ENCODE data around the gene PTPN4.

DNA sequence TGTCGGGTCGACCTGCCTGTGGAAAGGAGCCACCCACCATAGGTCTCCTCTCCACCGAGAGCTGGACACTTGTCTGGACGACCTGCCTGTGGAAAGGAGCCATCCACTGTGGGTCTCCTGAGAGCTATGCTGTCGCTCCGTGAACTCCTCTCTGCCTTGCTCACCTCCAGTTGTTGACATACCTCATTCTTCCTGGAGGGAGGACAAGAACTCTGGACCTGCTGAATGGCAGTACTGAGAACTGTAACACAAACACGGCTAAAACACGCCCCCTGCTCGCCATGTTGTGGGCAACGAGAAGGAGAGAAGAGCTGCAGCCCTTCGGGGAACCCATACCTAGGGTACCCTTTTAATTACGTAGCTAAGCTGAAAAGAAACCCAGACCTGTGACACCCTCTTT, 77.6 kb downstream of the PTPN4 start:
- TF ChIP-seq, protein P1, sequence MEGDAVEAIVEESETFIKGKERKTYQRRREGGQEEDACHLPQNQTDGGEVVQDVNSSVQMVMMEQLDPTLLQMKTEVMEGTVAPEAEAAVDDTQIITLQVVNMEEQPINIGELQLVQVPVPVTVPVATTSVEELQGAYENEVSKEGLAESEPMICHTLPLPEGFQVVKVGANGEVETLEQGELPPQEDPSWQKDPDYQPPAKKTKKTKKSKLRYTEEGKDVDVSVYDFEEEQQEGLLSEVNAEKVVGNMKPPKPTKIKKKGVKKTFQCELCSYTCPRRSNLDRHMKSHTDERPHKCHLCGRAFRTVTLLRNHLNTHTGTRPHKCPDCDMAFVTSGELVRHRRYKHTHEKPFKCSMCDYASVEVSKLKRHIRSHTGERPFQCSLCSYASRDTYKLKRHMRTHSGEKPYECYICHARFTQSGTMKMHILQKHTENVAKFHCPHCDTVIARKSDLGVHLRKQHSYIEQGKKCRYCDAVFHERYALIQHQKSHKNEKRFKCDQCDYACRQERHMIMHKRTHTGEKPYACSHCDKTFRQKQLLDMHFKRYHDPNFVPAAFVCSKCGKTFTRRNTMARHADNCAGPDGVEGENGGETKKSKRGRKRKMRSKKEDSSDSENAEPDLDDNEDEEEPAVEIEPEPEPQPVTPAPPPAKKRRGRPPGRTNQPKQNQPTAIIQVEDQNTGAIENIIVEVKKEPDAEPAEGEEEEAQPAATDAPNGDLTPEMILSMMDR (IDR thresholded peaks at IDR 0.05; ENCODE audit: insufficient read depth, low read length) = no peak
- TF ChIP-seq GABPA (IDR thresholded peaks at IDR 0.05; ENCODE audit: low read depth) = no peak
